ENCODE data around the gene SNHG17. TPM values are rescaled to one million over a fixed set of nuclear protein-coding genes. Genes with fewer than 3 reads are reported as not detected.
"Not testable (repeated sequence)": the region's sequence is repeated elsewhere in the genome, so short reads cannot be mapped to it uniquely, and the experiment has no call there.

SNHG17 gene
- total RNA-seq, 1 experiment from 2014 or later, result 111 TPM

- Mint-ChIP-seq H3K27me3 (ENCODE audit: unreplicated experiment) (no peaks in the 10 kb centered on the region), H3K4me1 (ENCODE audit: low read depth, unreplicated experiment) (peaks cover 5% of the 10 kb centered on the region), H3K4me3 (ENCODE audit: low read depth, unreplicated experiment) (no peak overlapping the region), H3K27ac (ENCODE audit: unreplicated experiment) (no peak overlapping the region), H3K9me3 (ENCODE audit: low read depth, unreplicated experiment) (no peaks in the 10 kb centered on the region), H3K36me3 (ENCODE audit: insufficient read depth, unreplicated experiment) (peaks cover 56% of the 10 kb centered on the region)
- no TSS peak for BruUV-seq (replicated peaks)
- no peak for TF ChIP-seq CTCF (IDR thresholded peaks at IDR 0.05; ENCODE audit: unreplicated experiment)
- DNase-seq, result no peak
- intact Hi-C loops (cut with micrococcal nuclease; ENCODE audit: unreplicated experiment), result no loop called here
- CTCF ChIA-PET, result interaction anchor here (0.5 kb wide), 1 partner anchor 618 kb away, joined by 3 read pairs; no protein-coding TSS in a partner anchor
These were observed 22.1 kb downstream of the SNHG17 start for GRCh38 chr20:38412877-38413577.

GRCh38 chr20:38407822-38408221 is 27.3 kb downstream of the SNHG17 start:
- H3K9me3 Mint-ChIP-seq (ENCODE audit: low read depth, unreplicated experiment); H3K4me1 Mint-ChIP-seq (ENCODE audit: low read depth, unreplicated experiment); BruUV-seq (replicated peaks); H3K4me3 Mint-ChIP-seq (ENCODE audit: low read depth, unreplicated experiment); H3K27me3 Mint-ChIP-seq (ENCODE audit: unreplicated experiment); DNase-seq; H3K27ac Mint-ChIP-seq (ENCODE audit: unreplicated experiment): not testable (repeated sequence)
- peaks cover 20% of the 10 kb centered on the region for H3K36me3 Mint-ChIP-seq (ENCODE audit: insufficient read depth, unreplicated experiment)
- intact Hi-C loops (cut with micrococcal nuclease; ENCODE audit: unreplicated experiment), result loop anchor here (1.0 to 5.0 kb wide), 2 partner anchors 69 to 181 kb away; no protein-coding TSS in a partner anchor
- CTCF ChIA-PET, result interaction anchor here (0.6 to 1.9 kb wide), 10 partner anchors 27 to 350 kb away, joined by 3 to 48 read pairs (median 4); partner anchors contain the start of gene SNHG17

GRCh38 chr20:38407321-38407720 is 27.8 kb downstream of the SNHG17 start:
- no peak for TF ChIP-seq CTCF (IDR thresholded peaks at IDR 0.05; ENCODE audit: unreplicated experiment)
- CTCF ChIA-PET, result no interaction called here
- Mint-ChIP-seq H3K36me3 (ENCODE audit: insufficient read depth, unreplicated experiment) (peaks cover 15% of the 10 kb centered on the region), H3K4me1 (ENCODE audit: low read depth, unreplicated experiment) (peaks cover 7% of the 10 kb centered on the region), H3K9me3 (ENCODE audit: low read depth, unreplicated experiment) (no peaks in the 10 kb centered on the region), H3K4me3 (ENCODE audit: low read depth, unreplicated experiment) (no peak overlapping the region), H3K27me3 (ENCODE audit: unreplicated experiment) (no peaks in the 10 kb centered on the region), H3K27ac (ENCODE audit: unreplicated experiment) (no peak overlapping the region)
- BruUV-seq (replicated peaks), result no TSS peak
- intact Hi-C loops (cut with micrococcal nuclease; ENCODE audit: unreplicated experiment), result loop anchor here (5.0 kb wide), 1 partner anchor 180 kb away; no protein-coding TSS in a partner anchor
- no peak for DNase-seq

- DNase-seq, result no peak
- CTCF ChIA-PET, result interaction anchor here (1.3 kb wide), 1 partner anchor 84 kb away, joined by 4 read pairs; no protein-coding TSS in a partner anchor
- TF ChIP-seq CTCF (IDR thresholded peaks at IDR 0.05; ENCODE audit: unreplicated experiment), result no peak
- peaks cover 7% of the 10 kb centered on the region for H3K4me1 Mint-ChIP-seq (ENCODE audit: low read depth, unreplicated experiment)
- intact Hi-C loops (cut with micrococcal nuclease; ENCODE audit: unreplicated experiment), result loop anchor here (5.0 kb wide), 1 partner anchor 179 kb away; no protein-coding TSS in a partner anchor
- H3K27me3 Mint-ChIP-seq (ENCODE audit: unreplicated experiment), result no peaks in the 10 kb centered on the region
- H3K27ac Mint-ChIP-seq (ENCODE audit: unreplicated experiment), result no peak overlapping the region
- H3K4me3 Mint-ChIP-seq (ENCODE audit: low read depth, unreplicated experiment), result no peak overlapping the region
- BruUV-seq (replicated peaks), result no TSS peak
- peaks cover 15% of the 10 kb centered on the region for H3K36me3 Mint-ChIP-seq (ENCODE audit: insufficient read depth, unreplicated experiment)
- H3K9me3 Mint-ChIP-seq (ENCODE audit: low read depth, unreplicated experiment), result no peaks in the 10 kb centered on the region
These were observed 28.7 kb downstream of the SNHG17 start for GRCh38 chr20:38406476-38406875.

GRCh38 chr20:38405132-38405531 is 30.0 kb downstream of the SNHG17 start:
- CTCF ChIA-PET, result interaction anchor here (1.3 kb wide), 1 partner anchor 83 kb away, joined by 4 read pairs; no protein-coding TSS in a partner anchor
- no peak for DNase-seq
- H3K4me3 Mint-ChIP-seq (ENCODE audit: low read depth, unreplicated experiment), result no peak overlapping the region
- TF ChIP-seq CTCF (IDR thresholded peaks at IDR 0.05; ENCODE audit: unreplicated experiment), result no peak
- H3K27me3 Mint-ChIP-seq (ENCODE audit: unreplicated experiment), result no peaks in the 10 kb centered on the region
- BruUV-seq (replicated peaks), result no TSS peak
- H3K27ac Mint-ChIP-seq (ENCODE audit: unreplicated experiment), result no peak overlapping the region
- intact Hi-C loops (cut with micrococcal nuclease; ENCODE audit: unreplicated experiment), result loop anchor here (5.0 kb wide), 1 partner anchor 178 kb away; no protein-coding TSS in a partner anchor
- peaks cover 4% of the 10 kb centered on the region for H3K36me3 Mint-ChIP-seq (ENCODE audit: insufficient read depth, unreplicated experiment)
- H3K4me1 Mint-ChIP-seq (ENCODE audit: low read depth, unreplicated experiment), result peaks cover 7% of the 10 kb centered on the region
- no peaks in the 10 kb centered on the region for H3K9me3 Mint-ChIP-seq (ENCODE audit: low read depth, unreplicated experiment)

All from Calu3 (cell line).